ENCODE measurements around the gene SLC37A1. TPM values are rescaled to one million over a fixed set of nuclear protein-coding genes. Genes with fewer than 3 reads are reported as not detected.
"Not testable (repeated sequence)": the region's sequence is repeated elsewhere in the genome, so short reads cannot be mapped to it uniquely, and the experiment has no call there.

The SLC37A1 gene
- total RNA-seq, 1 experiment from 2014 or later, result 47.1 TPM

DNA sequence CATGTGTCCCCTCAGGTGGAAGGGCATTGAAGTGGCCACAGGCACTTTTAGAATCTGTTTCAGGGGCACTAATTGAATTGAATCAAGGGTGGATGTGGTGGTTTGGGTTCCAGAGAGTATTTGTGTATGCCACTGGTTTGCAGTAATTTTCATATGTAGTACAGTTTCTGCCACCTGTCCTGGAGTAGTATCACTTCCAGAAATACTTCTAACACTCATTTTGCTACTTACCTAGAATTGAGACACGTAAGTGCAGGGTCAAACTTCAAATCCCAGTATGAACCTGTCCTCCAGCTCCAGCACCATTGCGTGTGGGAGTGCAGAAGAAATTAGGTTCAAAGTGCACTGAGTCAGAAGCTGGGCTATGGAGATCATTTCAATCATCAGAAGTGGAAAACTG lies 44.4 kb upstream of the SLC37A1 start:
- Histone ChIP-seq H3K9me3 (ENCODE audit: low read length) (no peaks in the 10 kb centered on the region), H3K27ac (ENCODE audit: low read length) (peak overlapping the region; percentile 47), H3K79me2 (ENCODE audit: low read length) (no peaks in the 10 kb centered on the region), H3K4me3 (ENCODE audit: low read length) (peak overlapping the region; percentile 3; the same call in 1 of the 2 replicates), H3K4me2 (ENCODE audit: low read depth, low read length, poor library complexity, severe bottlenecking) (peak overlapping the region; percentile 41), H3K36me3 (ENCODE audit: insufficient read depth, low read length) (no peaks in the 10 kb centered on the region), H3K4me1 (ENCODE audit: low read length) (peaks cover 64% of the 10 kb centered on the region), H3K27me3 (ENCODE audit: low read length) (no peaks in the 10 kb centered on the region), H3K9me2 (replicated peaks; ENCODE audit: insufficient read depth, low read length) (no peaks in the 10 kb centered on the region), H4K20me1 (ENCODE audit: insufficient read depth, low read depth, low read length) (no peaks in the 10 kb centered on the region), H2AFZ (ENCODE audit: low read length) (no peak overlapping the region), H3K9ac (ENCODE audit: low read length) (peak overlapping the region; percentile 37)
- no peak for DNase-seq

DNA sequence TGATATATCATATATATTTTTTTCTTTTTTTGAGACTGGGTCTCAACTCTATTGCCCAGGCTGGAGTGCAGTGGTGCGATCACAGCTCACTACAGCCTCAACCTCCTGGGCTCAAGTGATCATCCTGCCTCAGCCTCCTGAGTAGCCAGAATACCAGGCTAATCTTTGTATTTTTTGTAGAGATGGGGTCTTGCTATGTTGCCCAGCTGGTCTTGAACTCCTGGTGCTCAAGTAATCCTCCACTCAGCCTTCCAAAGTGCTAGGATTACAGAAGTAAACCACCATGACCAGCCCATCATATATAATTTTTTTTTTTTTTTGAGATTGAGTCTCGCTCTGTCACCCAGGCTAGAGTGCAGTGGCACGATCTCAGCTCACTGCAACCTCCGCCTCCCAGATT lies 43.9 kb upstream of the SLC37A1 start:
- not testable (repeated sequence) for H4K20me1 ChIP-seq (ENCODE audit: insufficient read depth, low read depth, low read length); H3K9me3 ChIP-seq (ENCODE audit: low read length); H2AFZ ChIP-seq (ENCODE audit: low read length); H3K9me2 ChIP-seq (replicated peaks; ENCODE audit: insufficient read depth, low read length); H3K9ac ChIP-seq (ENCODE audit: low read length); H3K36me3 ChIP-seq (ENCODE audit: insufficient read depth, low read length); H3K27me3 ChIP-seq (ENCODE audit: low read length); H3K79me2 ChIP-seq (ENCODE audit: low read length); DNase-seq; H3K4me3 ChIP-seq (ENCODE audit: low read length)
- H3K27ac ChIP-seq (ENCODE audit: low read length), result 0 out of 2 replicates have a peak overlapping the region, but pooled peaks have one; percentile 47
- H3K4me1 ChIP-seq (ENCODE audit: low read length), result peaks cover 66% of the 10 kb centered on the region
- H3K4me2 ChIP-seq (ENCODE audit: low read depth, low read length, poor library complexity, severe bottlenecking), result peak overlapping the region; percentile 41

DNA sequence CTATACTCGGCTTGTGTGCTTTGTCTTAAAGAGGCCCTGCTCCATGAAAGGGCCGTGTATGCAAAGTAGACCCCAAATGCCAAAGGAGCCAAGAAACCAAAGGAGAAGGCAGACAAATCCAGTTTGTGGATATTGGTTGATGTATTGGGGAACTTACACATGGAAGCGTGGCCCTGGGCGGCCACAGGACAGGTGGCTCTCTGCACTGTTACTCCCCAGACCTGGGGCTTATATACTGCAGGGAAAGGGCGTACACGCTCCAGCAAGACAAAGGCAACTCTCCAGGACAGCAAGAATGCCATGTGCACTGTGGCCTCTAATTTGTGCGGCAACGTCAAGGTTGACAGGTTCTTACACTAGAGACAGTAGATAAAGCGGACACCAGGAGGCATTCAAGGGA lies 42.4 kb upstream of the SLC37A1 start:
- no peaks in the 10 kb centered on the region for H3K9me2 ChIP-seq (replicated peaks; ENCODE audit: insufficient read depth, low read length)
- H3K4me3 ChIP-seq (ENCODE audit: low read length), result no peak overlapping the region
- H3K36me3 ChIP-seq (ENCODE audit: insufficient read depth, low read length), result no peaks in the 10 kb centered on the region
- H3K9ac ChIP-seq (ENCODE audit: low read length), result no peak overlapping the region
- peaks cover 67% of the 10 kb centered on the region for H3K4me1 ChIP-seq (ENCODE audit: low read length)
- no peak overlapping the region for H3K27ac ChIP-seq (ENCODE audit: low read length)
- H4K20me1 ChIP-seq (ENCODE audit: insufficient read depth, low read depth, low read length), result no peaks in the 10 kb centered on the region
- no peaks in the 10 kb centered on the region for H3K79me2 ChIP-seq (ENCODE audit: low read length)
- H3K9me3 ChIP-seq (ENCODE audit: low read length), result no peaks in the 10 kb centered on the region
- DNase-seq, result no peak
- H3K27me3 ChIP-seq (ENCODE audit: low read length), result no peaks in the 10 kb centered on the region
- H3K4me2 ChIP-seq (ENCODE audit: low read depth, low read length, poor library complexity, severe bottlenecking), result no peak overlapping the region
- no peak overlapping the region for H2AFZ ChIP-seq (ENCODE audit: low read length)

DNA sequence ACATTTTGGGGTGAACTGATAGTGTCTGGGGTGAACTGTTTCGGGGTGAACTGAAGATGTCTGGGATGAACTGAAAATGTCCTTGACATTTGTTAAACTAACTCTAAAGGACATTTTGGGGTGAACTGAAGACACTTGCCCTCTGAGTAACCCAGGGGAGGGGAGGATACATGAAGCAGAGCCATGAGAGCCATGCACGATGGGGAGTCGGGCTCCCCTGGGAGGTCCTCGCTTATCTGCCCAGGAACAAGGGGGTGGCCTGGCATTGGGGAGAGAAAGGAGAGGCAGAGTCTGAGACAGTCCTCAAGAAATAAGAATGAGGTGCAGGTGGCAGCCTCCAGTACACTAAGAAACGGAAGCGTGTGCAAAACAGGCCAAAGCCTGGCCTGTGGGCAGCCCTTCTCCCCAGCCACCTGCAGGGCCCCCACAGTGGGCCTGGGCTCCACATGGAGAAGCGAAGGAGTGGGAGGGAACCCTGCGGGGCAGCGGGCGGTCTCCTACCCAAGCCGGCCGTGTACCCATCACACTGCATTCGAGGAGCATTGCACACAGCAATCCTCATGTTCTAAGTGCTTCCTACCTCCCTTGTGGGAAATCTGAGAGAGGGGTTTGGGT lies 41.8 kb upstream of the SLC37A1 start:
- no peak for DNase-seq
- H3K27me3 ChIP-seq (ENCODE audit: low read length), result no peaks in the 10 kb centered on the region
- no peak overlapping the region for H3K27ac ChIP-seq (ENCODE audit: low read length)
- H3K4me3 ChIP-seq (ENCODE audit: low read length), result no peak overlapping the region
- no peak overlapping the region for H3K9ac ChIP-seq (ENCODE audit: low read length)
- H2AFZ ChIP-seq (ENCODE audit: low read length), result no peak overlapping the region
- H3K4me1 ChIP-seq (ENCODE audit: low read length), result peaks cover 63% of the 10 kb centered on the region
- H3K79me2 ChIP-seq (ENCODE audit: low read length), result no peaks in the 10 kb centered on the region
- no peaks in the 10 kb centered on the region for H3K36me3 ChIP-seq (ENCODE audit: insufficient read depth, low read length)
- no peak overlapping the region for H3K4me2 ChIP-seq (ENCODE audit: low read depth, low read length, poor library complexity, severe bottlenecking)
- no peaks in the 10 kb centered on the region for H3K9me2 ChIP-seq (replicated peaks; ENCODE audit: insufficient read depth, low read length)
- no peaks in the 10 kb centered on the region for H4K20me1 ChIP-seq (ENCODE audit: insufficient read depth, low read depth, low read length)
- no peaks in the 10 kb centered on the region for H3K9me3 ChIP-seq (ENCODE audit: low read length)

DNA sequence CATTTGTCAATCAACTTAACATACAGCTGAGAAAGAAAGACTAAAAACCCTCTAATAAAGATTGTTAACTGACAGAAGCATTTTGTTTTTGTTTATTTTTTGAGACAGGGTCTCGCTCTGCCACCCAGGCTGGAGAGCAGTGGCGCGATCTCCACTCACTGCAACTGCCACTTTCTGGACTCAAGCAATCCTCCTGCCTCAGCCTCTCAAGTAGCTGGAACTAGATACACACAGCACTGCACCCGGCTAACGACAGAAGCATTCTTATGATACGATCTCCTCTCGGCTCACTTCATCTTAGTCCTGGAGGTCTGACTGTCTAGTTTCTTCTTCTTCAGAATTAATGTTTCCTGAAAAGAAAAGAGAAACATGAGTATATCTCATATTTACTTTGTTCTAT lies 41.1 kb upstream of the SLC37A1 start:
- Histone ChIP-seq H3K36me3 (ENCODE audit: insufficient read depth, low read length) (no peaks in the 10 kb centered on the region), H3K79me2 (ENCODE audit: low read length) (no peaks in the 10 kb centered on the region), H3K9ac (ENCODE audit: low read length) (no peak overlapping the region), H3K9me2 (replicated peaks; ENCODE audit: insufficient read depth, low read length) (no peaks in the 10 kb centered on the region), H2AFZ (ENCODE audit: low read length) (no peak overlapping the region), H3K9me3 (ENCODE audit: low read length) (no peaks in the 10 kb centered on the region), H3K4me3 (ENCODE audit: low read length) (no peak overlapping the region), H3K4me1 (ENCODE audit: low read length) (peaks cover 56% of the 10 kb centered on the region), H3K27me3 (ENCODE audit: low read length) (no peaks in the 10 kb centered on the region), H3K27ac (ENCODE audit: low read length) (no peak overlapping the region), H4K20me1 (ENCODE audit: insufficient read depth, low read depth, low read length) (no peaks in the 10 kb centered on the region), H3K4me2 (ENCODE audit: low read depth, low read length, poor library complexity, severe bottlenecking) (no peak overlapping the region)
- no peak for DNase-seq

DNA sequence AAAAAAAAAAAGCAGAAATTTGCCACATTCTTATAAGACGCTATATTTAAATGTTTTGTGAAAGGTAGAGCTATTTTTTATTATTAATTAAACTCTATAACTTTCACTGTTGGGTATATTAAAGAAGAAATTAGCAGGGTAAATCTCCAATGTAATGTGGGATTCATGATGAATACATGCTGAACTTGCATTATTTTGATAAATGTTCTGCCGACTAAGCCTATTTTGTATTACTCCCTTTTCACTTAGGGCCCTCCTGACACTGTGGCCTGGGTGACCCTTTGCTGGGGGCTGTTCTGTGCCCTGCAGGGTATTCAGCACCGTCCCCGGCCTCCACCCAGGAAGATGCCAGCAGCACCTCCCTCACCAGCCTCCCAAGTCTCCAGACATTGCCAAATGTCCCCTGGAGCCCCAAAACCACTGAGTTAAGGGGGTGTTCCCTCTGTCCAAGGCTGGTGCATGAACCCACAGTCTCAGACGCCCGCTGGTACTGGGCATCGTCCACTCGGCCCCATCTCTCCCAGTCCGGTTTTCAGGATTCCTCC lies 40.1 kb upstream of the SLC37A1 start:
- Histone ChIP-seq H2AFZ (ENCODE audit: low read length) (no peak overlapping the region), H3K4me3 (ENCODE audit: low read length) (no peak overlapping the region), H3K9me2 (replicated peaks; ENCODE audit: insufficient read depth, low read length) (no peaks in the 10 kb centered on the region), H3K36me3 (ENCODE audit: insufficient read depth, low read length) (no peaks in the 10 kb centered on the region), H3K4me2 (ENCODE audit: low read depth, low read length, poor library complexity, severe bottlenecking) (no peak overlapping the region), H4K20me1 (ENCODE audit: insufficient read depth, low read depth, low read length) (no peaks in the 10 kb centered on the region), H3K9me3 (ENCODE audit: low read length) (no peaks in the 10 kb centered on the region), H3K27me3 (ENCODE audit: low read length) (no peaks in the 10 kb centered on the region), H3K9ac (ENCODE audit: low read length) (no peak overlapping the region), H3K4me1 (ENCODE audit: low read length) (peaks cover 45% of the 10 kb centered on the region), H3K27ac (ENCODE audit: low read length) (no peak overlapping the region), H3K79me2 (ENCODE audit: low read length) (no peaks in the 10 kb centered on the region)
- no peak for DNase-seq

DNA sequence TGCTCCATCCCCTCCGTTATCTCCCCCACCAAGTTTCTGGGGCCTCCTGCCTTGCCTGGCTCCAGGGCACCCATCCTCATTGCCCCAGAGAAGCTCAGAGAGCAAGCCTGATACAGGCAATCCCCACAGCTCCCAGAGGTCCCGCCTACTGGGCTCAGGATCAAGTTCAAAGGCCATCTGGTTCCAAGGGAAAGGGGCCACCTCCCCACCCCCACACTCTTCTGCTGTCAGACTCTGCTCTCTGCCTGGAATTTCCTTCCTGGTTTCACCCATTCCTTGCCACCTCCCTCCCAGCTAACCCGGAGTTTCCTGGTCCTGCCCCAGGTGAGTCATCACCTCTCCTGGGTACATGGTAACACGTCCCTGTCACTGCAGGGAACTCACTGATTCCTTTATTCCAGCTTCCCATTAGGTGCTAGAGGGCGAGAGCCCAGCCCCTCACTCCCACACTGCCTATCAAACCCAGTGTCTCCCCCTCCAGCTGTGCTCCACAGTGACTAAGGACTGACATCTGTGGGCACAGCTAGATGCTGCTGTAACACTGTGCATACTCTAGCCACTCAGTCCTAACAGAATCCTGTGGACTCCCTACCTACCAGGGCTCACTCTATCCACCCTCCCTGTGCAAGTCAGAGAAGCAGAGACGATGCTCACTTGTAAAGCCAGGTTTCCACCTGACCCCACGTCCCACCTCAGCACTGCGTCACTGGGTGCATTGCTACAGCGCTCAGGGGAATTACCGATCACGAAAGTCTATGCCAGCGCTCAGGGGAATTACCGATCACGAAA lies 39.4 kb upstream of the SLC37A1 start:
- Histone ChIP-seq H3K9ac (ENCODE audit: low read length) (no peak overlapping the region), H3K4me3 (ENCODE audit: low read length) (no peak overlapping the region), H2AFZ (ENCODE audit: low read length) (no peak overlapping the region)

DNA sequence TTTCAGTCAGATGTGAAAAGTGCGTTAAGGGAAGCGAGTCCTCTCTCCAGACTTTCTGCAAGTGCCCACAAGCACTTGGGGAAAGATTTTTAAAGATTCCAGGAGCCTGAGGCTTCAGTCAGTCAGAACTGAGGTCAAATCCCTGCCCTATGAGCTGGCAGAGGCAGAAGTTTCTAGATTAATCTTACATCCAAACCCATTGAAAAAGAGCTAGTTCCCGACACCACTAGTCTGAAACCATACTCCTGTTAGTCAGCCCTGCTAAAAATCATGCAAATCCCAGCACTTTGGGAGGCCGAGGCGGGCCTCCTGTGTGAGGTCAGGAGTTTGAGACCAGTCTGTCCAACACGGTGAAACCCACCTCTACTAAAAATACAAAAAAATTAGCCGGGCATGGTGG lies 38.6 kb upstream of the SLC37A1 start:
- Histone ChIP-seq H4K20me1 (ENCODE audit: insufficient read depth, low read depth, low read length) (no peaks in the 10 kb centered on the region), H3K4me3 (ENCODE audit: low read length) (no peak overlapping the region), H3K36me3 (ENCODE audit: insufficient read depth, low read length) (no peaks in the 10 kb centered on the region), H3K9ac (ENCODE audit: low read length) (no peak overlapping the region), H3K9me2 (replicated peaks; ENCODE audit: insufficient read depth, low read length) (no peaks in the 10 kb centered on the region), H3K4me2 (ENCODE audit: low read depth, low read length, poor library complexity, severe bottlenecking) (peak overlapping the region; percentile 2), H2AFZ (ENCODE audit: low read length) (no peak overlapping the region), H3K27ac (ENCODE audit: low read length) (no peak overlapping the region), H3K4me1 (ENCODE audit: low read length) (peaks cover 33% of the 10 kb centered on the region), H3K79me2 (ENCODE audit: low read length) (no peaks in the 10 kb centered on the region), H3K9me3 (ENCODE audit: low read length) (no peaks in the 10 kb centered on the region), H3K27me3 (ENCODE audit: low read length) (no peaks in the 10 kb centered on the region)
- DNase-seq, result no peak

More for the DNA sequence above, 39.4 kb upstream of the SLC37A1 start:
- H3K4me1 ChIP-seq (ENCODE audit: low read length), result peaks cover 39% of the 10 kb centered on the region
- no peak overlapping the region for H3K27ac ChIP-seq (ENCODE audit: low read length)
- no peaks in the 10 kb centered on the region for H4K20me1 ChIP-seq (ENCODE audit: insufficient read depth, low read depth, low read length)
- no peaks in the 10 kb centered on the region for H3K79me2 ChIP-seq (ENCODE audit: low read length)
- no peaks in the 10 kb centered on the region for H3K36me3 ChIP-seq (ENCODE audit: insufficient read depth, low read length)
- no peaks in the 10 kb centered on the region for H3K27me3 ChIP-seq (ENCODE audit: low read length)
- H3K9me3 ChIP-seq (ENCODE audit: low read length), result no peaks in the 10 kb centered on the region
- no peak for DNase-seq
- peak overlapping the region; percentile 2 for H3K4me2 ChIP-seq (ENCODE audit: low read depth, low read length, poor library complexity, severe bottlenecking)
- no peaks in the 10 kb centered on the region for H3K9me2 ChIP-seq (replicated peaks; ENCODE audit: insufficient read depth, low read length)
